ENCODE results near the gene MALRD1. TPM values are rescaled to one million over a fixed set of nuclear protein-coding genes. Genes with fewer than 3 reads are reported as not detected.

Gene MALRD1
- total RNA-seq, 2 experiments from 2014 or later = not detected

DNA sequence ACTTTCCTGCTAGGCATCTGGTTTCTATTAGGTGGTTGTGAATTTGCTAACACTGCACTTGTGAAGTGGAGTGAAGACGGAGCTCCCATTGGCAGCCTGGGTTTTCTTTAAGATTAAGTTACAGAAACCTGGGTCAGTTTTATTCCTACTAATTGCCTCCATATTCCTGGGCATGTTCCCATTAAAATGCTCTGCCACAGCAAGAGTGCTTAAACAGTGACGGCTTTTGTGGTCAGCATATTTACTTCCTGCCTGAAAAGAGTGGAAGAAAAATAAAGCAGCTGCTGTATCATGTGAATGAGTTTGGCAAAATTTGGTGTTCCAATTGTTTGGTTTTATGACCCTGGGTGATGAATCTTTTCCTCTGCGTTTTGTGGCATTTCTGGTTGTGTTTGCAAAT lies 670.7 kb downstream of the MALRD1 start:
- CTCF ChIA-PET = no interaction called here
- H3K36me3 Mint-ChIP-seq (ENCODE audit: low read depth) = no peaks in the 10 kb centered on the region

GRCh38 chr10:19724287-19724686 lies 675.7 kb downstream of the MALRD1 start:
- H3K27ac ChIP-seq (ENCODE audit: low read depth in 1 of 2, low read length in 2 of 2) = no peak overlapping the region
- peaks cover 0 to 6% of the 10 kb centered on the region in 2 experiments for H3K9me3 ChIP-seq (ENCODE audit: control insufficient read depth in 1 of 2, insufficient read depth in 1 of 2, low read length in 2 of 2)
- no peaks in the 10 kb centered on the region for H3K36me3 ChIP-seq (ENCODE audit: insufficient read depth, low read length)
- POLR2A ChIA-PET = interaction anchor here (0.7 kb wide), 1 partner anchor 236 kb away, joined by 3 read pairs; no protein-coding TSS in a partner anchor
- CTCF ChIA-PET = no interaction called here
- H3K36me3 Mint-ChIP-seq (ENCODE audit: low read depth) = no peaks in the 10 kb centered on the region
- no peaks in the 10 kb centered on the region for H3K27me3 Mint-ChIP-seq
- no peak for DNase-seq
- no peaks in the 10 kb centered on the region for H3K4me1 Mint-ChIP-seq (ENCODE audit: low read depth)
- H3K4me1 ChIP-seq (ENCODE audit: insufficient read depth, low read length) = no peaks in the 10 kb centered on the region
- no peak for ATAC-seq (ENCODE audit: poor library complexity)
- no peak overlapping the region for H3K27ac Mint-ChIP-seq
- H3K27me3 ChIP-seq (ENCODE audit: control insufficient read depth in 1 of 2, insufficient read depth in 2 of 2, low read length in 2 of 2) = no peaks in the 10 kb centered on the region
- intact Hi-C loops (cut with DNase I, micrococcal nuclease) = no loop called here
- peaks cover 2% of the 10 kb centered on the region for H3K9me3 Mint-ChIP-seq
- no peak overlapping the region for H3K4me3 ChIP-seq (ENCODE audit: low read length)
- no peak overlapping the region for H3K4me3 Mint-ChIP-seq
- TF ChIP-seq CTCF (IDR thresholded peaks at IDR 0.05) = no peak

More for the DNA sequence above, 670.7 kb downstream of the MALRD1 start:
- Mint-ChIP-seq H3K27ac (no peak overlapping the region), H3K4me1 (ENCODE audit: low read depth) (no peaks in the 10 kb centered on the region), H3K27me3 (no peaks in the 10 kb centered on the region), H3K9me3 (peaks cover 2% of the 10 kb centered on the region), H3K4me3 (no peak overlapping the region)
- POLR2A ChIA-PET = no interaction called here
- no peak for TF ChIP-seq CTCF (IDR thresholded peaks at IDR 0.05)
- no peak overlapping the region for H3K27ac ChIP-seq (ENCODE audit: low read depth in 1 of 2, low read length in 2 of 2)
- peaks cover 0 to 10% of the 10 kb centered on the region in 2 experiments for H3K9me3 ChIP-seq (ENCODE audit: control insufficient read depth in 1 of 2, insufficient read depth in 1 of 2, low read length in 2 of 2)
- intact Hi-C loops (cut with DNase I, micrococcal nuclease) = no loop called here
- no peaks in the 10 kb centered on the region for H3K36me3 ChIP-seq (ENCODE audit: insufficient read depth, low read length)
- H3K27me3 ChIP-seq (ENCODE audit: control insufficient read depth in 1 of 2, insufficient read depth in 2 of 2, low read length in 2 of 2) = no peaks in the 10 kb centered on the region
- H3K4me1 ChIP-seq (ENCODE audit: insufficient read depth, low read length) = no peaks in the 10 kb centered on the region
- no peak overlapping the region for H3K4me3 ChIP-seq (ENCODE audit: low read length)
- DNase-seq (no peak), ATAC-seq (ENCODE audit: poor library complexity) (no peak)

- H3K36me3 Mint-ChIP-seq (ENCODE audit: low read depth) = no peaks in the 10 kb centered on the region
- Histone ChIP-seq H3K27me3 (ENCODE audit: control insufficient read depth in 1 of 2, insufficient read depth in 2 of 2, low read length in 2 of 2) (no peaks in the 10 kb centered on the region), H3K27ac (ENCODE audit: low read depth in 1 of 2, low read length in 2 of 2) (no peak overlapping the region), H3K36me3 (ENCODE audit: insufficient read depth, low read length) (no peaks in the 10 kb centered on the region), H3K4me3 (ENCODE audit: low read length) (no peak overlapping the region), H3K9me3 (ENCODE audit: control insufficient read depth in 1 of 2, insufficient read depth in 1 of 2, low read length in 2 of 2) (peaks cover 0 to 5% of the 10 kb centered on the region in 2 experiments), H3K4me1 (ENCODE audit: insufficient read depth, low read length) (no peaks in the 10 kb centered on the region)
- H3K4me3 Mint-ChIP-seq = no peak overlapping the region
- CTCF ChIA-PET = no interaction called here
- no peaks in the 10 kb centered on the region for H3K27me3 Mint-ChIP-seq
- no peak for TF ChIP-seq CTCF (IDR thresholded peaks at IDR 0.05)
- no peaks in the 10 kb centered on the region for H3K4me1 Mint-ChIP-seq (ENCODE audit: low read depth)
- no peak overlapping the region for H3K27ac Mint-ChIP-seq
- ATAC-seq (ENCODE audit: poor library complexity) = no peak
- intact Hi-C loops (cut with DNase I, micrococcal nuclease) = no loop called here
- DNase-seq = no peak
- peaks cover 4% of the 10 kb centered on the region for H3K9me3 Mint-ChIP-seq
- POLR2A ChIA-PET = no interaction called here
Observed at GRCh38 chr10:19728376-19728775, 679.8 kb downstream of the MALRD1 start.

Data from CD4-positive, alpha-beta T cell (primary cell).